ENCODE measurements around the gene IGSF6.
"Not testable (repeated sequence)": the region's sequence is repeated elsewhere in the genome, so short reads cannot be mapped to it uniquely, and the experiment has no call there.

DNA sequence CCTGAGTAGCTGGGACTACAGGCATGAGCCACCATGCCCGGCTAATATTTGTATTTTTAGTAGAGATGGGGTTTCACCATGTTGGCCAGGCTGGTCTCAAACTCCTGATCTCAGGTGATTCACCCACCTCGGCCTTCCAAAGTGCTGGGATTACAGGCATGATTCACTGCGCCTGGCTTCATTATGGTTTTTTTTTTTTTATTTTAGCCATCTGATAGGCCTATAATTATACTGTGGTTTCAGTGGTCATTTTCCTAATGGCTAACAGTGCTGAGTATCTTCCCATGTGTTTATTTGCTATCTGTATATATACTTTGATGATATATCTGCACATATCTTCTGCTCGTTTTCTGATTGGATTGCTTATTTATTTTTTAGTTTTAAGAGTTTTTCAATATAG is 22.0 kb upstream of the IGSF6 start:
- TF ChIP-seq POLR2A (IDR thresholded peaks at IDR 0.05; ENCODE audit: low read length); GATA1 (IDR thresholded peaks at IDR 0.05; ENCODE audit: low read depth, low read length): not testable (repeated sequence)
